ENCODE measurements around the gene MAP7D1. TPM values are rescaled to one million over a fixed set of nuclear protein-coding genes. Genes with fewer than 3 reads are reported as not detected.
"Not testable (repeated sequence)": the region's sequence is repeated elsewhere in the genome, so short reads cannot be mapped to it uniquely, and the experiment has no call there.

The MAP7D1 gene
- total RNA-seq, 1 donor from 2014 or later, result 212 TPM

GRCh38 chr1:36230279-36230678, 74.3 kb downstream of the MAP7D1 start:
- intact Hi-C loops (cut with micrococcal nuclease), result not testable (repeated sequence)

Other genes starting within 250 kb of the MAP7D1 start
- 24.7 and 27.6 TPM in 2 replicates for gene AGO3, start 225.1 kb upstream of the MAP7D1 start, total RNA-seq
- not detected in 2 replicates for gene TEKT2, start 72.1 kb upstream of the MAP7D1 start, total RNA-seq
- 22.5 and 25.6 TPM in 2 replicates for gene ADPRS, start 67.3 kb upstream of the MAP7D1 start, total RNA-seq
- not detected in 2 replicates for gene COL8A2, start 30.9 kb upstream of the MAP7D1 start, total RNA-seq
- gene TRAPPC3, start 6.7 kb upstream of the MAP7D1 start, total RNA-seq, result 61.7 and 63.6 TPM in 2 replicates
- 147 and 152 TPM in 2 replicates for gene THRAP3, start 68.3 kb downstream of the MAP7D1 start, total RNA-seq
- gene SH3D21, start 150.2 kb downstream of the MAP7D1 start, total RNA-seq, result 6.7 and 7.6 TPM in 2 replicates
- 8.3 and 9.0 TPM in 2 replicates for gene EVA1B, start 167.5 kb downstream of the MAP7D1 start, total RNA-seq
- gene STK40, start 229.8 kb downstream of the MAP7D1 start, total RNA-seq, result 48.7 and 52.8 TPM in 2 replicates
- 44.1 and 44.8 TPM in 2 replicates for gene LSM10, start 241.7 kb downstream of the MAP7D1 start, total RNA-seq

Data from T-helper 2 cell treated with Interferon-gamma antibody and Interleukin-4, amounts not matched to agents 100 ng/mL and 5 ng/mL, for 36 hours (primary cell).